ENCODE results near the gene ARID1B. TPM values are rescaled to one million over a fixed set of nuclear protein-coding genes. Genes with fewer than 3 reads are reported as not detected.

Gene ARID1B
- total RNA-seq, 1 experiment from 2014 or later, result 60.3 TPM

GRCh38 chr6:157063923-157064322 is 286.7 kb downstream of the ARID1B start:
- H3K27me3 Mint-ChIP-seq (ENCODE audit: low read depth), result no peaks in the 10 kb centered on the region
- ChIA-PET POLR2A (no interaction called here), CTCF (interaction anchor here (0.5 to 1.4 kb wide), 4 partner anchors 18 to 218 kb away, joined by 3 to 5 read pairs (median 4); no protein-coding TSS in a partner anchor)
- no peak overlapping the region for H3K27ac Mint-ChIP-seq
- peaks cover 47% of the 10 kb centered on the region for H3K4me1 Mint-ChIP-seq
- no peaks in the 10 kb centered on the region for H3K9me3 Mint-ChIP-seq
- ATAC-seq, result no peak
- no peak overlapping the region for H3K4me3 Mint-ChIP-seq
- TF ChIP-seq SMAD4 (CRISPR knock-in tag; IDR thresholded peaks at IDR 0.05) (no peak), ZNF121 (CRISPR knock-in tag; IDR thresholded peaks at IDR 0.05) (no peak), ESRRA (CRISPR knock-in tag; IDR thresholded peaks at IDR 0.05; ENCODE audit: borderline replicate concordance) (no peak), ARID4B (CRISPR knock-in tag; IDR thresholded peaks at IDR 0.05; ENCODE audit: borderline replicate concordance) (no peak), TEAD1 (CRISPR knock-in tag; IDR thresholded peaks at IDR 0.05) (no peak), ELF4 (CRISPR knock-in tag; IDR thresholded peaks at IDR 0.05; ENCODE audit: low read depth) (no peak), NR3C1 (CRISPR knock-in tag; conservative IDR thresholded peaks at IDR 0.05; ENCODE audit: low read depth) (no peak), GRHL2 (CRISPR knock-in tag; IDR thresholded peaks at IDR 0.05; ENCODE audit: insufficient replicate concordance, severe bottlenecking) (no peak)
- TF ChIP-seq, protein P1, sequence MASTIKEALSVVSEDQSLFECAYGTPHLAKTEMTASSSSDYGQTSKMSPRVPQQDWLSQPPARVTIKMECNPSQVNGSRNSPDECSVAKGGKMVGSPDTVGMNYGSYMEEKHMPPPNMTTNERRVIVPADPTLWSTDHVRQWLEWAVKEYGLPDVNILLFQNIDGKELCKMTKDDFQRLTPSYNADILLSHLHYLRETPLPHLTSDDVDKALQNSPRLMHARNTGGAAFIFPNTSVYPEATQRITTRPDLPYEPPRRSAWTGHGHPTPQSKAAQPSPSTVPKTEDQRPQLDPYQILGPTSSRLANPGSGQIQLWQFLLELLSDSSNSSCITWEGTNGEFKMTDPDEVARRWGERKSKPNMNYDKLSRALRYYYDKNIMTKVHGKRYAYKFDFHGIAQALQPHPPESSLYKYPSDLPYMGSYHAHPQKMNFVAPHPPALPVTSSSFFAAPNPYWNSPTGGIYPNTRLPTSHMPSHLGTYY (CRISPR knock-in tag; IDR thresholded peaks at IDR 0.05), result no peak
- TF ChIP-seq, protein P2, sequence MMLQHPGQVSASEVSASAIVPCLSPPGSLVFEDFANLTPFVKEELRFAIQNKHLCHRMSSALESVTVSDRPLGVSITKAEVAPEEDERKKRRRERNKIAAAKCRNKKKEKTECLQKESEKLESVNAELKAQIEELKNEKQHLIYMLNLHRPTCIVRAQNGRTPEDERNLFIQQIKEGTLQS (CRISPR knock-in tag; conservative IDR thresholded peaks at IDR 0.05), result no peak
- TF ChIP-seq, protein P3, sequence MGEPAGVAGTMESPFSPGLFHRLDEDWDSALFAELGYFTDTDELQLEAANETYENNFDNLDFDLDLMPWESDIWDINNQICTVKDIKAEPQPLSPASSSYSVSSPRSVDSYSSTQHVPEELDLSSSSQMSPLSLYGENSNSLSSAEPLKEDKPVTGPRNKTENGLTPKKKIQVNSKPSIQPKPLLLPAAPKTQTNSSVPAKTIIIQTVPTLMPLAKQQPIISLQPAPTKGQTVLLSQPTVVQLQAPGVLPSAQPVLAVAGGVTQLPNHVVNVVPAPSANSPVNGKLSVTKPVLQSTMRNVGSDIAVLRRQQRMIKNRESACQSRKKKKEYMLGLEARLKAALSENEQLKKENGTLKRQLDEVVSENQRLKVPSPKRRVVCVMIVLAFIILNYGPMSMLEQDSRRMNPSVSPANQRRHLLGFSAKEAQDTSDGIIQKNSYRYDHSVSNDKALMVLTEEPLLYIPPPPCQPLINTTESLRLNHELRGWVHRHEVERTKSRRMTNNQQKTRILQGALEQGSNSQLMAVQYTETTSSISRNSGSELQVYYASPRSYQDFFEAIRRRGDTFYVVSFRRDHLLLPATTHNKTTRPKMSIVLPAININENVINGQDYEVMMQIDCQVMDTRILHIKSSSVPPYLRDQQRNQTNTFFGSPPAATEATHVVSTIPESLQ (CRISPR knock-in tag; IDR thresholded peaks at IDR 0.05), result no peak
- no peak for DNase-seq (ENCODE audit: low spot score)
- H3K36me3 Mint-ChIP-seq, result no peaks in the 10 kb centered on the region

DNA sequence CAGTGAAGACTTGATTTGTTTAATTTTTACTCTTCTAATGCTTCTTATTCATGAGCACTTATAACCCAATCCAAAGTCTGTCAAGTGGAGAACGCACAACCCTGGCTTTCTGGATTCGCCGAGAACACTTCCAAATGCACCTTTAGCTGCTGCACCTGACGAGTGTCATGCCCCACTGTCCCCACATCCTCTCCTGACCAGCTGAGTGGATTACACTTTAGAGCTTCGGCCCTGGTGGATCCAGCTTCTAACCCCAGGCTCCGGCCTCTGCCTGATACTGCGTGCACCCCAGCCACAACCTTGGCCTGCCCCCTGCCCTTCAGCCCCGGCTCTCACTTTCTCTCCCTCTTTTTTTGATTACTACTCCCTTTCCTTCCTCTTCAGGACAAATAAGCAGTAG is 287.3 kb downstream of the ARID1B start:
- Mint-ChIP-seq H3K4me3 (no peak overlapping the region), H3K27me3 (ENCODE audit: low read depth) (no peaks in the 10 kb centered on the region), H3K36me3 (no peaks in the 10 kb centered on the region), H3K27ac (no peak overlapping the region), H3K4me1 (peaks cover 44% of the 10 kb centered on the region), H3K9me3 (no peaks in the 10 kb centered on the region)
- DNase-seq (ENCODE audit: low spot score), result no peak
- CTCF ChIA-PET, result interaction anchor here (1.3 to 1.4 kb wide), 2 partner anchors 18 to 25 kb away, joined by 3 to 5 read pairs; no protein-coding TSS in a partner anchor
- ATAC-seq, result no peak
- POLR2A ChIA-PET, result no interaction called here
- TF ChIP-seq USF1 (CRISPR knock-in tag; IDR thresholded peaks at IDR 0.05) (no peak), ZNF219 (CRISPR knock-in tag; IDR thresholded peaks at IDR 0.05; ENCODE audit: borderline replicate concordance) (no peak), KAT7 (CRISPR knock-in tag; IDR thresholded peaks at IDR 0.05; ENCODE audit: borderline replicate concordance) (no peak), MYBL2 (CRISPR knock-in tag; IDR thresholded peaks at IDR 0.05) (no peak), ZNF423 (CRISPR knock-in tag; IDR thresholded peaks at IDR 0.05) (no peak), ATF1 (CRISPR knock-in tag; IDR thresholded peaks at IDR 0.05) (no peak), SMAD4 (CRISPR knock-in tag; IDR thresholded peaks at IDR 0.05) (no peak)
- TF ChIP-seq, protein P4, sequence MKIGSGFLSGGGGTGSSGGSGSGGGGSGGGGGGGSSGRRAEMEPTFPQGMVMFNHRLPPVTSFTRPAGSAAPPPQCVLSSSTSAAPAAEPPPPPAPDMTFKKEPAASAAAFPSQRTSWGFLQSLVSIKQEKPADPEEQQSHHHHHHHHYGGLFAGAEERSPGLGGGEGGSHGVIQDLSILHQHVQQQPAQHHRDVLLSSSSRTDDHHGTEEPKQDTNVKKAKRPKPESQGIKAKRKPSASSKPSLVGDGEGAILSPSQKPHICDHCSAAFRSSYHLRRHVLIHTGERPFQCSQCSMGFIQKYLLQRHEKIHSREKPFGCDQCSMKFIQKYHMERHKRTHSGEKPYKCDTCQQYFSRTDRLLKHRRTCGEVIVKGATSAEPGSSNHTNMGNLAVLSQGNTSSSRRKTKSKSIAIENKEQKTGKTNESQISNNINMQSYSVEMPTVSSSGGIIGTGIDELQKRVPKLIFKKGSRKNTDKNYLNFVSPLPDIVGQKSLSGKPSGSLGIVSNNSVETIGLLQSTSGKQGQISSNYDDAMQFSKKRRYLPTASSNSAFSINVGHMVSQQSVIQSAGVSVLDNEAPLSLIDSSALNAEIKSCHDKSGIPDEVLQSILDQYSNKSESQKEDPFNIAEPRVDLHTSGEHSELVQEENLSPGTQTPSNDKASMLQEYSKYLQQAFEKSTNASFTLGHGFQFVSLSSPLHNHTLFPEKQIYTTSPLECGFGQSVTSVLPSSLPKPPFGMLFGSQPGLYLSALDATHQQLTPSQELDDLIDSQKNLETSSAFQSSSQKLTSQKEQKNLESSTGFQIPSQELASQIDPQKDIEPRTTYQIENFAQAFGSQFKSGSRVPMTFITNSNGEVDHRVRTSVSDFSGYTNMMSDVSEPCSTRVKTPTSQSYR (CRISPR knock-in tag; IDR thresholded peaks at IDR 0.05), result no peak
- TF ChIP-seq, protein P5, sequence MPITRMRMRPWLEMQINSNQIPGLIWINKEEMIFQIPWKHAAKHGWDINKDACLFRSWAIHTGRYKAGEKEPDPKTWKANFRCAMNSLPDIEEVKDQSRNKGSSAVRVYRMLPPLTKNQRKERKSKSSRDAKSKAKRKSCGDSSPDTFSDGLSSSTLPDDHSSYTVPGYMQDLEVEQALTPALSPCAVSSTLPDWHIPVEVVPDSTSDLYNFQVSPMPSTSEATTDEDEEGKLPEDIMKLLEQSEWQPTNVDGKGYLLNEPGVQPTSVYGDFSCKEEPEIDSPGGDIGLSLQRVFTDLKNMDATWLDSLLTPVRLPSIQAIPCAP (CRISPR knock-in tag; IDR thresholded peaks at IDR 0.05), result no peak
- TF ChIP-seq, protein P6, sequence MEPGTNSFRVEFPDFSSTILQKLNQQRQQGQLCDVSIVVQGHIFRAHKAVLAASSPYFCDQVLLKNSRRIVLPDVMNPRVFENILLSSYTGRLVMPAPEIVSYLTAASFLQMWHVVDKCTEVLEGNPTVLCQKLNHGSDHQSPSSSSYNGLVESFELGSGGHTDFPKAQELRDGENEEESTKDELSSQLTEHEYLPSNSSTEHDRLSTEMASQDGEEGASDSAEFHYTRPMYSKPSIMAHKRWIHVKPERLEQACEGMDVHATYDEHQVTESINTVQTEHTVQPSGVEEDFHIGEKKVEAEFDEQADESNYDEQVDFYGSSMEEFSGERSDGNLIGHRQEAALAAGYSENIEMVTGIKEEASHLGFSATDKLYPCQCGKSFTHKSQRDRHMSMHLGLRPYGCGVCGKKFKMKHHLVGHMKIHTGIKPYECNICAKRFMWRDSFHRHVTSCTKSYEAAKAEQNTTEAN (CRISPR knock-in tag; IDR thresholded peaks at IDR 0.05), result no peak
